Fibroblast of pulmonary artery (primary cell): ENCODE measurements around the gene COL21A1.
A peak's percentile ranks its signal among the peaks of the same experiment; 100 is the strongest.

Experiments
- DNase-seq: peaks from one replicate; pipeline ENCODE4 v3.0.0-alpha.2; 2010; ENCODE audit warnings: low read depth
- H3K4me3 ChIP-seq: replicated peaks from 2 replicates; pipeline ENCODE4 v1.5.1; 2011; ENCODE audit warnings: low read depth, mild to moderate bottlenecking, control low read depth, low read length, moderate library complexity
- TF ChIP-seq, protein P1 (sequence below): IDR thresholded peaks from 2 replicates; pipeline ENCODE4 v1.5.1; 2011; ENCODE audit warnings: mild to moderate bottlenecking, control low read depth, low read length, inconsistent platforms; ENCODE audit errors: missing control alignments

Gene COL21A1

DNA sequence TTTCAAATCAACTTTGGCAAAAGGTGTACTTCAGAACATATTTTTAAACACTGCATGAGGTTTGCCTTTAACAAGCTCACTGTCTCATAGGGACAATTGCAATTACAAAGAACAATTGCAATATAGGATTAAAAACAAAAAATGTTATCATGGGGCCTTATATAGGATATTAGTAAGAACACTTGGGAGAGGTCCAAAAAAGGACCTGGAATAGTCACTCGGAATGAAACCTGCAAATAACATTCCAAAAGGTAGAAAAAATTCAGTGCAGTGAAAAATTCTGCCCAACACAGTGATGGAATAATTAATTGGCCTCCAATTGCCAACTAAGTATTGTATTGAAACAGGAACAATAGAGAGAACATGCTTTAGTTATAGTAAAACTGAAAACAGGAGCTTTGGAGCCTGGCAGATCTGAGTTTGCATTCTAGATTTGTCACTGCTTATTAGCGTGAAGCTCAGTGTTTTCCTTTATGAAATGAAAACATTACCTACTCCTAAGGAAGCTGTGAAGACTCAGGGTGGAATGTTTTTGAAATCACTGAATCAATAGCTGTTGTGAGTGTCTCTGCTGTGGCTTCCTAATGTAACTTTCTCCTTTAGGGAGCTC lies 199.3 kb downstream of the COL21A1 start:
- H3K4me3 ChIP-seq: no peak overlapping the region
- TF ChIP-seq, protein P1, sequence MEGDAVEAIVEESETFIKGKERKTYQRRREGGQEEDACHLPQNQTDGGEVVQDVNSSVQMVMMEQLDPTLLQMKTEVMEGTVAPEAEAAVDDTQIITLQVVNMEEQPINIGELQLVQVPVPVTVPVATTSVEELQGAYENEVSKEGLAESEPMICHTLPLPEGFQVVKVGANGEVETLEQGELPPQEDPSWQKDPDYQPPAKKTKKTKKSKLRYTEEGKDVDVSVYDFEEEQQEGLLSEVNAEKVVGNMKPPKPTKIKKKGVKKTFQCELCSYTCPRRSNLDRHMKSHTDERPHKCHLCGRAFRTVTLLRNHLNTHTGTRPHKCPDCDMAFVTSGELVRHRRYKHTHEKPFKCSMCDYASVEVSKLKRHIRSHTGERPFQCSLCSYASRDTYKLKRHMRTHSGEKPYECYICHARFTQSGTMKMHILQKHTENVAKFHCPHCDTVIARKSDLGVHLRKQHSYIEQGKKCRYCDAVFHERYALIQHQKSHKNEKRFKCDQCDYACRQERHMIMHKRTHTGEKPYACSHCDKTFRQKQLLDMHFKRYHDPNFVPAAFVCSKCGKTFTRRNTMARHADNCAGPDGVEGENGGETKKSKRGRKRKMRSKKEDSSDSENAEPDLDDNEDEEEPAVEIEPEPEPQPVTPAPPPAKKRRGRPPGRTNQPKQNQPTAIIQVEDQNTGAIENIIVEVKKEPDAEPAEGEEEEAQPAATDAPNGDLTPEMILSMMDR: no peak
- no peak for DNase-seq

DNA sequence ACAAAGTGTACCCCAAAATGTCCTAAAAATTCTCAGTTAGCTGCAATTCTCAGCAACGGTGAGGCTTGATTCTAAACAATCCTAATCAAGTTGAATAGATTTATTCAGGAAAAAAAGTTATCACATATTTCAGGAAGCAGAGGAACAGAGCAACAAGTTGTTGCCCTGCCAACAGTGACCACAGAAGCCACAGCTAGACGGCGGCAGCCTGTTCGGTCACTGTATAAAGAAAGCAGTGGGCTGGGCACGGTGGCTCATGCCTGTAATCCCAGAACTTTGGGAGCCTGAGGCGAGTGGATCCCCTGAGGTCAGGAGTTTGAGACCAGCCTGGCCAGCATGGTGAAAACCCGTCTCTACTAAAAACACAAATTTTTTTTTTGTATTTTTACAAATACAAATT lies 200.8 kb downstream of the COL21A1 start:
- peak; percentile 83 for DNase-seq
- no peak overlapping the region for H3K4me3 ChIP-seq
- TF ChIP-seq, protein P1: no peak

DNA sequence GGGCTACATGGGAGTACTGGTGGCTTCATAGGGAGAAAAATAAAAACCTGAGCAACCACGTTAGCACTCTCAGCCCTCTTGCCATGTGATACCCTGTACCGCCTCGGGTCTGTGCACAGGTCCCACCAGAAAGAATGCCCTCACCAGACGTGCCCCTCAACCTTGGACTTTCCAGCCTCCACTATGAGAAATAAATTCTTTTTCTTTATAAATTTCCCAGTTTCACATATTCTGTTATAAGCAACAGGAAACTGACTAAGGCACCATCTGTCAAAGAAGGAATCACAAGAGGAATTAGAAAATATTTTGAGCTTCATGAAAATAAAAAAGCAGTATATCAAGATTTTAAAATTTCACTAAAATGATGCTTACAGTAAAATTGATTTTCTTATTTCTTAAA lies 203.6 kb downstream of the COL21A1 start:
- no peak overlapping the region for H3K4me3 ChIP-seq
- TF ChIP-seq, protein P1: no peak
- DNase-seq: peak; percentile 26

DNA sequence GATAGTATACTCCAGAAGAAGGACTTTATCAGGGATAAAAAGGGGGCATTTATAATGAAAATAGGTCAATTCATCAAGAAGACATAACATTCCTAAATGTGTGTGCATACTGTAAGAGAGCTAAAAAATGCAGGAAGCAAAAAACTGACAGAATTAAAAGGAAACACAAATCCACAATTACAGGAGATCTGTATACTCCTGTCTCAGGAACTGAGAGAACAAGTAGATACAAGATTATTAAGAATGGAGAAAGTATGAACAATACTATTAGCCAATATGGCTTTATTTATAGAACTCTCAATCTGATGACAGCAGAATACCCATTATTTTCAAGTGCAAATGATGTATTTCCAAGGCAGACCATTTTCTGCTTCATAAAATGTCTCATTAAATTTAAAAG lies 204.3 kb downstream of the COL21A1 start:
- no peak overlapping the region for H3K4me3 ChIP-seq
- no peak for DNase-seq
- TF ChIP-seq, protein P1: no peak

DNA sequence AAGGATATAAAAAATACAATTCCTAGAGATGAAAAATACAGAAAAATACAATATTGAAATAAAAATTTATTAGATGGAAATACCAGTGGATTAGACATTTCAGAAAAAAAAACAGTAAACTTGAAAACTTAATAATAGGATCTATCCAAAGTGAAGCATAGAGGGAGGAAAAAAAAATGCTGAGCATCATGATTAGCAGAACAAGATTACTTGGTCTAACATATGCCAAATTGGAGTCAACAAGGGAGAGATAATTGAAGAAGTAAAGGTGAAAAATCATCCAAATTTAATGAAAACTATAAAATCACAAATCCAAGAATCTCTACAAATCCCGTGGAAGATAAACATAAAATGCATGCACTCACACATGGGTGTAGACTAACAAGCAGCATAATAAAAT lies 205.8 kb downstream of the COL21A1 start:
- H3K4me3 ChIP-seq: no peak overlapping the region
- DNase-seq: no peak
- TF ChIP-seq, protein P1: no peak

DNA sequence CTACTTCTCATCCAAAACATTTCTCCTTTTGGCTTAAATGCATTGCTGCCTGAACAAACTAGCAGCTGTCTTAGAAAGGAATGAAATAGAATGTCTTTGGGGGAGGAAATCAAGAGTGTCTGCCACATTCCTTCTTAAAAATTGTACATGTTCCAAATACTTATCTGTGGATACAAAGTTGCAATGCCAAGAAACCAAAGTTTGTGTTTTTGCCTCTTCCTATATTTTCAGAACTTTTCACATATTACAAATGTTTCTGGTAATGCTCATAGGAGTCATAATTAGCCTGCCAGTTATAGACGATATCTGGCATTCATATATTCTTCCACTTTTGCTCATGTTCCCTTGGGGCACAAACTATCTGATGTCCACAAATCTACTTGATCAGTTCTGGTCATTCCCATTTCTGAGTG lies 206.5 kb downstream of the COL21A1 start:
- H3K4me3 ChIP-seq: no peak overlapping the region
- peak; percentile 81 for DNase-seq

More for the DNA sequence above, 206.5 kb downstream of the COL21A1 start:
- TF ChIP-seq, protein P1: no peak
